HPDE6-E6E7 (cell line): Measurements from ENCODE around the gene TMEM182.
A peak's percentile ranks its signal among the peaks of the same experiment; 100 is the strongest.

Source experiments
- DNase-seq: peaks from one replicate; pipeline ENCODE4 v3.0.0; 2011; ENCODE audit warnings: missing footprints; ENCODE audit errors: extremely low spot score

The TMEM182 gene, protein sequence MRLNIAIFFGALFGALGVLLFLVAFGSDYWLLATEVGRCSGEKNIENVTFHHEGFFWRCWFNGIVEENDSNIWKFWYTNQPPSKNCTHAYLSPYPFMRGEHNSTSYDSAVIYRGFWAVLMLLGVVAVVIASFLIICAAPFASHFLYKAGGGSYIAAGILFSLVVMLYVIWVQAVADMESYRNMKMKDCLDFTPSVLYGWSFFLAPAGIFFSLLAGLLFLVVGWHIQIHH

DNA sequence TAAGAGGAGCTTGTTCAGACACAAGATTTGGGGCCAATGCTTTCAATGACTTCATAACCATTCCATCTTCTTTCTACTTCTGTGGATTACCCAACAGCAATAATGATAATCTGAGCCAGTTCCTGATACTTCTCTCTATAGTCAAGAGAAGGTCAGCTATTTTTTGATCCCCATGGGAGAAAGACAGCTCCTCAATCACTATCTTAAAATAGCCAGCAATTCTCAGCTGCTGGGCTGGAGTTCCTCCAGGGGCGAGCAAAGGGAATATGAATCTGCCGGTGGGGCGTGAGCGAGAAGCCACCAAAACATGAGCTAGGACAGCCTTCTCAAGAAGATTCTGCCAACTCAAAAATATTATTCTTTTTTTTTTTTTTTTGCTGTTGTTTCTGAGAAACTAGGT lies at the start of gene TMEM182:
TSS of gene TMEM182 (plus strand) at position 269 of the 400 bp plus-strand sequence. CDS start 187 bp downstream, outside the sequence.
- no peak for DNase-seq

DNA sequence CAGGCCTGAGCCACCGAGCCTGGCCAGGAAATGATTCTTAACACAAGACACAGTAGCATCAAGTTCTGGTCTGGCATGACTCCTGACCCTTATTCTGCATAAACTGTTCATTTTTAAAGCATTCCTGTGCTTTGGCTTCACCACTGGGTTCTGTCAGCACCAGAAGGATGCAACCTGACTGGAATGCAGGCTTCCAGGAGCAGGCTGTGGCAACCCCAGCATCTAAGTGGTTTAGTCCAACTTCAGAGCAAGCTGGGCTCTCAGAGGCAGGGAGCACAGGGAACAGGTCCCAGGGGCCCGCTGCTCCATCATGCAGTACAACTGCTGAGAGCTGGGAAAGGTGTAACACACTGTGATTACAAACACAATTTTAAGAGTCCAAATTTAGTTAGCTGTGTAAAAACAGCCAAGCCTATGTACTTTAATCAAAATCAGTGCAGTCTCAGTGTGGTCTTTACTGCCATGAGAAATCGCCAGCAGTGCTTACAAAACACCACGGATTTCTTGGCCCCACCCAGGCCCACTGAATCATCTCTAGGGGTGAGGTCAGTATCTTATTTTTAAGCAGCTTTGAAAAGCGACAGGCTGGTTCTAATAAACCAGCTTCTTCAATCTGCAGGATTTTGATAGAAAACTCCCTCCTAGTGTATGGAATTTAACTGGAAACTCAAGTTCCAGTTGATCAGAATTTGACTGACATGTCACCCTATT lies 44.4 kb upstream of the TMEM182 start:
- peak; percentile 49 for DNase-seq

DNA sequence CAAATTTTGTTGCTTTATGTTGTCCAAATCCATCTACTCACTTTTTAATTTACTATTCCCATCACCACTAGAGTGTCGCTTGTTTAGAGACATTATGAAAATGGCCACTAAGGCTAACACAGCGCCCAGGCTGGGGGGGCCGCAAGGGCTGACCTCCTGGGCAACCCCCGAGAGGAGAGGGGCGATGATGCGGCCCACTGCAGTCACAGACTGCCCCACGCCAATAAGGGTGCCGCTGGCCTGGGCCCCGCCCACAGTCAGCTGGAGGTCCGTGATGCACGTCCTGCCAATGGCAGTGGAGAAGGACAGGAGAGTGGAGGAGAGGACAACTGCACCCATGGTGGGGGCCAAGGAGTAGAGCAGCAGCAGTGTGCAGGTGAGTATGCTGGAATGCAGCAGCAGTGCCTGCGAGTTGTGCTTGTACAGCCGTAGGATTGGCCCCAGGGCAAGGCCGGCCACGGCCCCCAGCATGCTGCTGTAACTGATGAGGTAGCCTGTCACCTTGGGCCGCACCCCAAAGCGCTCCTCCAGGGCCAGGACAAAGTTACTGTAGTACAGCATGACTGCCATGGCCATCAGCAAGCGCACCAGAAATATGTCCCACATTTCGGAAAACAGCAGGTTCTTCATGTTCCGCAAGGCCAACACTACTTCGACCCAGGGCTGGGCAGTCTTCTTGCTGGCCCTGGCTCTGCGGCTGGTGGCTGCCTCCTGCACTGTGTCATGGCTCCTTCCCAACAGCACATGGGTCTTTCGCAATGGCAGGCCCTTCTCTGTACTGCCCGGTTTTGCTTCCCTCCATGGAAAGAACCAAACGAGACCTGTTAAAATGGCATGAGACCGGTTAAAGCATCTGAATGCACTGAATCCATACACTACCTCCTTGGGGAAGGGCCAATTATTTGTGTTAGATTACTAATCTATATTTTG lies 43.2 kb upstream of the TMEM182 start:
- no peak for DNase-seq

DNA sequence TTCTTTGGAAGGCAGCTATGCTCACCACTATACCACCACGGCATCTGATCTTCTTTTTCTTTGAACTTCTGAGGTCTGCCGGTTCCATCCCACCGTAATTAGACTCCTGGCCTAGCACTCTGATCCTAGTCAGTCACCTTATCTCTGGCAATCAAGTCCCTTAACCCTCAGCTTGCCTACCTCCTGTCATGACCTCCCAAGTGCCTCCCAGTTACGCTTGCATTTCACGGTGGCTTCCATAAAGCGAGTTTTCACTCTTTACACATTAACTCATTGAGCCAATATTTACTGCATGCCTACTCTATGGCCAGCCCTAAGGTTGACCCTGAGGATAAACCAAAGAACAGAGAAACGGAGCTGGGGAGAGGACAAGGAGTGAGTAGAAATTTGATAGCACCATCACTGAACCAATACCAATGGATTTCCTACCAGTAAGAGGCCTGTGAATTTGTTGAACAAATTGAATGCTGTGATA lies 37.8 kb upstream of the TMEM182 start:
- no peak for DNase-seq

DNA sequence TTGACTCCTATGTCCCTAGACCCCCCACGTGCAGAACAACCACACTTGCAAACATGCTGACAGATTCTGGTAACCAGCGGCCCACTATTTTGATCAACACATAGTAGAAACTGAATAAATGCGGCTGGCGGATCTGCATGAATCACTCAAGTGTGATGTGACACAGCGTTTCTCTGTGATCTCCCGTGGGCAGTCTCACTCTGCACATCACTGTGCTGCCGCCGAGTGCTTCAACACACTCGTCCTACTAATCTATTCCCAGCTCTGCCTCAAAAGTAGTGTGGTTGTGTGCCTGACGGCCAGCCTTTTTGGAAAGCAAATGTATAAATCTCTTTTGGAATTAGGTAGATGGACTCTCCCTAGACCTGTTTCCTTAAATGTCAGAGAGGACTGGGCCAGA lies 37.3 kb upstream of the TMEM182 start:
- DNase-seq, result no peak

DNA sequence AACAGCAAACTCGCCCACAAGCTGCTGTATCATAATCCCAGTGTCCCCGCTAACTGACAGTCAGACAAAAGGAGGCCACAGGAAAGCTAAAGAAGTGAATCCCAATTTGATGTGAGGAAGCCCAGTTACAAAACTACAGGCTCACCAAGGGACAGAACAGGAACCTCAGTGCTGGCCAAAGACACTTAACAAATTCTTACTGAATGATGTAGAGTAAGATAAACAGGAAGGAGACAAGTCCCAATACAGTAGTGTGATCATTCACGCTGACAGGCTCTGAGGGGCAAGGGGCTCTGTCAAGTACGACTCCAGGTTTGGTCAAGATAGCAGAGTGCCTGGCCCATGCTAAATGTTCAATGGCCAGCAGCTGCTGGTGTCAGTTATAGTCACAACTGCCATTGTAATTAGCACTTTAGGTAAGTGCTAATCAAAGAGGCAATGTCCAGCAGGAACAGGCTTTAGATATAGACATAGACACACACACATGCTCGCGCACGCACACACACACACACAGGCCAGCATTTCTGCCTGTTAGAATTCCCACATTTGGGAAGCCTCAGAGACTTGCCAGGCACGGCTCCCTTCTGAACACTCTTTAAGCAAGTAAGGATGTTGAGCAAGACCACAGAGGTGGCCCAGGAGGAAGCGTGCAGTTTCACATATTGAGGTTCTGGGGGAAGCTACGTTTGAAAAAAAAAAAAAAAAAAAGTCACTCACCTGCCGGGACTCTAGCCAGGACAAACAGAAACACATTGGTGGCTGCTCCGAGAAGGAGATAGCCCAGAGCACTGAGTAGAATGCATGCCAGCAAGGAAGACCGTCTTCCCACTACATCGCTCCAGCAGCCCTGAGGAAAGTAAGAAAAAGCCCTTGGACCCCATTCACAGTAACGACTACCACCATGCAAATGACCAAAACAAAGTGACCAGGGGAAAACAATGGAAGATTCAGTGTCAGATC lies 35.4 kb upstream of the TMEM182 start:
- no peak for DNase-seq

DNA sequence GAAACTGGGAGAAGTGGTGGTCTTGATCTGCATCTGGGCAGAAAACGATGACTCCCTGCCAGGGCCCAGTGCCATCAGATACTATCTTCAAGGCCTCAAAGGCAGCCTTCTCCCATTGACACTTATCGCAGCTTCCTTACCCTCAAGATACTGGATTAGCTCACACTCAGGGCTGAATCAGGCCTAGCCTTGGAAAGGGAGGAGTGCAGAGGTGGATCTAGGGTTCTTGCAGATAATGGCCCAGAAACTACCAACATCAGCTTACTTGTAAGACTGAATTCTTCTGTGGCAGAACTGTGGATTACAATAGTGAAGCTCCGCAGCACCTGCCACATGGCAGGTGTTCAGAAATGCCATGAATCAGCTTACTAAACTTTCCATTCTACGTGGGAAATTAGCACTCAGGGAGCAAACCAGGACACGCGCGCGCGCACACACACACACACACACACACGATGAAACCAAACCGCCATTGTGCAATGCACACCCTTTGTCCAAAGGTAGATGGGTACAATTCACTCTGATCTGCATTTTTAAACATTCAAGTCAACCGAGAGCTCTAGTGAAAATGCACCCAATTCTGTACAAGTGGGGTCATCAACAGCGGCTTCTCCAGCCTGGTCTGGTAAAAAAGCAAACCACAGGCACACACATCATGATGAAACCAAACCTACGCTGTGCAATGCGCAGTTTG lies 26.3 kb upstream of the TMEM182 start:
- no peak for DNase-seq

DNA sequence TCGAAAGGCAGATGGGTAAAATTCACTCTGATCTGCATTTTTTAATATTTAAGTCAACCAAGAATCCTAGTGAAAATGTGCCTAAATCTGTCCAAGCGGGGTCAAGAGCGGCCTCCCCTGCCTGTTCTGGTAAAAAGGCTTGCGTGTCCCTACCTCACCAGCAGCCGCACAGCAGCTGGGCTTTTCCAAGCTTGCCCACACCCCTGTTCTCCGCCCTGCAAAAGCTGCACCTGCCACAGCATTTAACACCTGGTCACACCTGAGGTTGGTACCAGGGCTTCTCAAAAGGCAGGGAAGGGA lies 25.8 kb upstream of the TMEM182 start:
- no peak for DNase-seq

DNA sequence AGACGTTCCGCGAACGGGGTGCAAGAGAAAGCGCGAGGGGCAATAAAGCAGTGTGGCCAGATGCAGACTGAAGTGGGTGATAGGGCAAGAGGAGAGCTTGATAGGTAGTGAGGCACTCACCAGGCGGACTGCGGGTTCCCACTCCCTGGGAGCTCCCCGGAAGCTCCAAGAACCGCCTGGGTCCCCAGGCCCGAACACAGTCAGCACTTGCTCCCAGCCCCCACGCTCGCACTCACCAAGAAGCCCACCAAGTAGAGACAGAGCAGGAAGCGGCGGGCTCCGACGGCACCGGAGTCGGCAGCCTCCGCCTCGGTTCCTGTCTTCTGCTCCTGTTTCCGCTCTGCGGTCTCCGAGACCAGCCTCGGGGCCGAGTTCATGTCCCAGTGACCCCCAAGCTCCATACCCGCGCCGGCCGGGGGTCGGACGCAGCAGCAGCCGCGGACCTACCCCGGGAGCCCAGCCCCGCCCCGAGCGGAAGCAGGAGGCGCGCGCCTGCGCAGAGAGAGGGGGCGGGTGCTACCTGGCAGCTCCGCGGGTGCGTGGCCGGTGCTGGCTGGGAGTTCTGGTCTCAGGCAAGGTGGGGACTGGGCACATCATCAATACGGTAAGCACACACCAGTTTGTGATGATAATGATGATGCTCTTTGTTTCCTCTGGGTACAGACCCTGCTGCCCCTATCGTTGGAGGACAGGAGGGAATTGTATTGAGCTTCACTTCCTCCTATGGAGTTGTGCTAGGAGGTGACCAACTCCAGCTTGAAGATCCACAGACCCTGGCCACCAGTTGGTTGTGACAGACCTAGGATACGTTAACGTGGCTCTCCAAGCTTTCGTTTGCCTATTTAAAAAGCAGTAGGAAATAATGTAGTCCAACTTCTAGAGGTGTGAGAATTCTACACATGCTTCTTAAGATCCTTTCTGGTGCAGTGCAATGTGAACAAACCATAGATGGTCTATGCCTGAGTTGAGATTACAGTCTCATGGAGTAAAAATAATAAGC lies 25.1 kb upstream of the TMEM182 start:
- DNase-seq, result peak; percentile 80

DNA sequence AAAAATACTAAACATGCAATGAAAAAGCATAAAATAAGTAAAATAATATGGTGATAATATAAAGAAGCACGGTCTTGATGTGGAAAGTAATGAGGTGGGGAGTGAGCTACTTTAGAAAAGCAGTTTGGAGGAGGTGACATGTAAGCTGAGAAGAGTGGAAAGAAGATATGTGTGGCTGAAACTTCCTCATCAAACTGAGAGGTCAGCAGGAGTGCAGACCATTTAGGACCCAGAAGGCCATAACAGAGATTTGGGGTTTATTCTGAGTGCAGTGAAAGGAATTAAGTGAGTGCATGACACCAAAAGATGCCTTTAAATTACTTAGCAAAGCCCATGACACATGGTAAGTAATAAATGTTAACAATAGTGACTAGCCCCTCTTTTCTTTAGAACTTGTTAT lies 24.4 kb upstream of the TMEM182 start:
- DNase-seq, result no peak

DNA sequence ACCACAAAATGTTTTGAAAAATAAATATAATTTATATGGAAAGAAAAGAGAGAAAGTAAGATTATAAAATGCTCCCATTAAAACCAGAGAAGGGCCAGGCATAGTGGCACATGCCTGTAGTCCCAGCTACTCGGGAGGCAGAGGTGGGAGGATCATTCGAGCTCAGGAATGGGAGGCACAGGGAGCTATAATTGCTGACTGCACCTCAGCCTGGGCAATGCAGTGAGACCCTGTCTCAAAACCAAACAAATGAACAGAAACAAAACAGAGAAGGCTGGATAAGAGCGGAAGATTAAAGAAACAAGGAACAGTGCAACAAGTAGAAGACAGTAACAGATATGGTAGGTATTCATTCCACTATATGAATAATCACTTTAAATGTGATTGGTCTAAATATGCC lies 18.6 kb upstream of the TMEM182 start:
- no peak for DNase-seq

DNA sequence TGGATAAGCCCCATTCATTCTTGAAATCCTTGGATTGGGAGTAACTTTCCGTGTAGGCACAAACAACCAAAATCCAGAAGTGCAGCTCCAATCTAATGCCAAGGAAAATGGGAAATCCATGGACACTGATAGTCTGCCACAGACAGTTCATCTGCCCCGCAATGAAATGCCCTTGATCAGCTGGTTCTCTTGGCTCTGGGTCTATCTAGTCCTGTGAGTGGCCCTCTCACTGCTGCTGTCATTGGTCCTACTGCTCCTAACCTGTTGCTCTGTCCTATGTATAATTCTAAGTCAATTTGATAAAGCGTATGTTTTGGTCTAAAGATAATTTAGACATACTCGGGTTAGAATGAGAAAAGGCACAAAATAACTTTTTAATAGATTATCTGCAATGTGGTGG lies 13.7 kb upstream of the TMEM182 start:
- no peak for DNase-seq

DNA sequence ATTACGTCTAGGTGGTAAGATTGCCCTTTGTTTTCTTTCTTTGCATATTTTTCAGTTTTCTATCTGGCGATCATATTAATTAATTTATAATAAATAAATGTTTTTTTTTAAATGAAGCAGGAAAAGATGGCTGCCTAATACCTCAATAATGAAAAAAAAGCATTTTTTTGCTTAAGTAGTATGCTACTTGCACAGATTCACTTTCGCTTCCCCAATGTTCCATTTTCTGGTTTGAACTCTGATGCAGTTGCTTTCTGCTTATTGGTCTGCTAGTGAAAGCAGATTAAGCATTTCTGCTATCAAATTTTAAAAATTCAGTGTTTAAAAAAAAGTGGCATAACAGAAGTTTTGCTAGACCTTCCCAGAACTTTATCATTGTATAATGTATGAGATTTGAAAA lies 11.9 kb upstream of the TMEM182 start:
- DNase-seq, result no peak

DNA sequence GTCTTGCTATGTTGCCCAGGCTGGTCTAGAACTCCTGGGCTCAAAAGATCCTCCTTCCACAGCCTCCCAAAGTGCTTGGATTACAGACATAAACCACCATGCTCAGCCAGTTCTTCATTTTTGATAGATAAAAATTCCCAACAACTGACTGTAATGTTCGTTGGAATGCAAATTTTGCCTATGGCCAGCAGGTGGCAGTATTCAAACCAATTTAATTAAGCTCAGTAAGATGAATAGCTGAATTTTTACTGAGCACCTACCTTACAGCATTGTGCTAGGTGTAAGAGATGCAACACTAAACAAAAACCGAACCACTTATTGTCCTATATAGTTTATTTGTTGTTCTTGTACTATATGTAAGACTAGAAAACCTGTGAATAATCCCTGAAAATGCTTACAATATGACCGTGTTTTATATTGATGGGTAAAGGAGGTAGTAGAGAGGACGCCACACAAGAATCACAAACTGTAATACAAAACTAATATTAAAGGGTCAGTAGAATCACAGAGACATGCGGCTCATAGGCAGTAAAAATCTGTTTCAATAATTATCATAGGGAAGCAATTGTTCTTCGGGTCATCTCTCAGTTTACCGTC lies 8.2 kb upstream of the TMEM182 start:
- no peak for DNase-seq

DNA sequence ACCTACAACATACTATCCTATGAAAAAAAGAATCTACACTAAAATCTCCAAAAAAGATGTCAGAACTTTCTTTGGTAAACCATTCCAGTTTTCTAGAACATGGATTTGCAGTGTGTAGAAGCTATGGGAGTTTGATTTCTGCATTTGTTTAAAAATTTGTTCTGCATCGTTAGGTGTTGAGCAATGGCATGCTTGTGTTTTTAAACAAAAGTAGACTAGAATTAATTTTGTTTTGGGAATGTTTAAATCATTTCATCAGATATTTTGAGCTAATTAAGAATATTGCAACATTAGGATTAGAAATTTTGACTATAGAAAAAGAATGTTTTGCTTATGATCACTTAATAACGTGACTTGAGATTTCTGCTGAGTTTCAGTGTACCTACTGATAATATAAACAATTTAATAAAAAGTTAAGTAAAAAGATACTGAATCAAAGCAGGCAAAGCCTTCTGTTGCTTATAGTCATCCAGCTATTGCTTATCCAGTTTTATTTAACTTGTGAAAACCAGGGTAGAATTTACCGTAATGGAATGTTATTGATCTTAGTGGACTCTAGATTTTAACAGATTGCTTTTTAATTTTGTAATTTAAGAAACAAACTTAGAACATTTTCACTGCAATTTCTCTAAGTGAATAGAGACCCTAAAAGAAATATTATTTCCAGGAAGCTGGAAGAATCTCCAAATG lies 7.2 kb upstream of the TMEM182 start:
- DNase-seq, result no peak

DNA sequence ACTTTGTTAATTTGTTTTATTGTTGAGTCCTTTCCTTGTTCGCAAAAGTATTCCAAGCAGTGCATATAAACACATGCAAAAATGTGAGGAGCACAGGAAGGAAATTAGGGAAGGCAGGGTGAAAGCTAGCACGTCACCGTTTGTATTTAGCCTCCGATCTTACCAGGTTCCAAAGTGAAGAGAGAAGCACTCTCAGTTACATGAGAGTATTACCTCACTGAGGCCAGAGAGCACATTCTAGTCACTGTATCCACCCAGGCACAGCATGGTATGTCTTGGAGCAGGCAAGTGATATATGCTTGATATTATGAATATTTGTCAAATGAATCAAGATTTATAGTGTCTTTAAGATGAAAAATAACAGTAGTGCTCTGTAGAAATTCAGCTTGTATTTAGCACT lies 6.5 kb upstream of the TMEM182 start:
- no peak for DNase-seq

DNA sequence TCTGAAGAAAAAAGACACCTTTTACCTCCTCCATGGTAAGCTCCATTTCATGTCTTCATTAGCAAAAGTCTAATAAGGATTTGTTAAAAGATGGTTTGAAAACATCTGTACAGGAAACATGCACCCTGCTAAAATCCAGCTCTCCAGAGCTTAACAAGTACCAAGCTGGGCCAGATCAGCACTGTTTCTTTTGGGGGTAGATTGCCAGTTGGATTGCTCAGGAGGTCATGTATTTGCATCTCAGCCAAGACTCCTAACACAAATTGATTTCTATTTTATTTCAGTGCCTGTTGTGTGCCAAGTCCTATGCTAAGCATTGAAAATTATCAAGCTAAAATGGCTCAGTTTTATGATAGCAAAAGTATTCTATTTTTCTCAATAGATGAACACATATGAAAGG lies 3.4 kb upstream of the TMEM182 start:
- no peak for DNase-seq

DNA sequence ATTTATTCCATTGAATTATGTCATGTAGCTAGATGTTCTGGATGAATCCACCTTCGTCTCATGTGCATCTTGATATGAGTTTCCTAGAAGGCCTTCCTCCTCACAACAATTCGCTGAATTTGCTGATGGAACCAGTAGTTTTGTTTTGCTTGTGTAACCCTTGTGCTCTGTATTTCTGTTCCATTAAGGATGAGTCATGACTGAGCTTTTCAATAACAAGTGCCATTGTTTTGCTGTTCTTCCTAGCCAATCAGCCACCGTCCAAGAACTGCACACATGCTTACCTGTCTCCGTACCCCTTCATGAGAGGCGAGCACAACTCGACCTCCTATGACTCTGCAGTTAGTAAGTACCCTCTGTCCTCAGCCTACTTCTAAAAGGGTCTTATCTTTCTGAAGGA lies 2.3 kb downstream of the TMEM182 start:
- no peak for DNase-seq

DNA sequence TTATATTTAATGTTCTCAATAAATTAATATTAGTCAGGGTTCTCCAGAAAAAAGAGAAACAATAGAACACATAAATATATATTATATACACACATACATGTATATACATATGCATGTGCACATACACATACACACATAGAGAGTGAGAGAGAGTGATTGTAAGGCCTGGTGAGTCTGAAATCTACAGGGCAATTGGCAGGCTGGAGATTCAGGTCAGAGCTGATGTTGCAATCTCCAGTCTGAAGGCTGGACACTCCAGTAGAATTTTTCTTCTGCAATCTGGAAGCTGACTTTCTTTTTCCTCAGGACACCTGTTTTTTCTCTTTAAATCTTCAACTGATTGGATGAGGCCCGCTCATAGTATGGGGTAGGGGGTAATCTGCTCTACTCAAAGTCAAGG lies 3.2 kb downstream of the TMEM182 start:
- DNase-seq, result no peak
